ENCODE data around the gene TSHZ3. TPM values are rescaled to one million over a fixed set of nuclear protein-coding genes. Genes with fewer than 3 reads are reported as not detected.

Gene TSHZ3
- total RNA-seq, 1 experiment from 2014 or later: 14.8 TPM

GRCh38 chr19:31317093-31317492, 32.1 kb downstream of the TSHZ3 start:
- no peak for DNase-seq (ENCODE audit: low spot score)
- H3K9me3 ChIP-seq (ENCODE audit: low read depth, low read length, poor library complexity, severe bottlenecking): no peaks in the 10 kb centered on the region
- TF ChIP-seq CTCF (conservative IDR thresholded peaks at IDR 0.05; ENCODE audit: low read depth, low read length): no peak
- no peak for TF ChIP-seq EZH2 (IDR thresholded peaks at IDR 0.05; ENCODE audit: borderline replicate concordance, low read depth, low read length, poor library complexity, severe bottlenecking)
- no peak overlapping the region for H3K4me3 ChIP-seq (ENCODE audit: low read depth, low read length, poor library complexity, severe bottlenecking)
- no TSS peak for BruUV-seq (replicated peaks)
- peak overlapping the region; percentile 54 for H3K27ac ChIP-seq (ENCODE audit: low read depth, low read length, poor library complexity, severe bottlenecking)
- POLR2A ChIA-PET (ENCODE audit: low non-redundant PET): no interaction called here
- CTCF ChIA-PET: no interaction called here
- peaks cover 33% of the 10 kb centered on the region for H3K4me1 ChIP-seq (ENCODE audit: insufficient read depth, low read length, poor library complexity, severe bottlenecking)
- no peaks in the 10 kb centered on the region for H3K36me3 ChIP-seq (ENCODE audit: insufficient read depth, low read length, poor library complexity, severe bottlenecking)
- no peaks in the 10 kb centered on the region for H3K27me3 ChIP-seq (replicated peaks; ENCODE audit: insufficient read depth, low read depth, low read length, poor library complexity)
- intact Hi-C loops (cut with micrococcal nuclease; ENCODE audit: unreplicated experiment): no loop called here

- H3K36me3 ChIP-seq (ENCODE audit: insufficient read depth, low read length, poor library complexity, severe bottlenecking): no peaks in the 10 kb centered on the region
- peak overlapping the region; percentile 54 for H3K27ac ChIP-seq (ENCODE audit: low read depth, low read length, poor library complexity, severe bottlenecking)
- intact Hi-C loops (cut with micrococcal nuclease; ENCODE audit: unreplicated experiment): no loop called here
- POLR2A ChIA-PET (ENCODE audit: low non-redundant PET): no interaction called here
- no TSS peak for BruUV-seq (replicated peaks)
- CTCF ChIA-PET: no interaction called here
- no peaks in the 10 kb centered on the region for H3K27me3 ChIP-seq (replicated peaks; ENCODE audit: insufficient read depth, low read depth, low read length, poor library complexity)
- no peak for TF ChIP-seq EZH2 (IDR thresholded peaks at IDR 0.05; ENCODE audit: borderline replicate concordance, low read depth, low read length, poor library complexity, severe bottlenecking)
- TF ChIP-seq CTCF (conservative IDR thresholded peaks at IDR 0.05; ENCODE audit: low read depth, low read length): no peak
- no peaks in the 10 kb centered on the region for H3K9me3 ChIP-seq (ENCODE audit: low read depth, low read length, poor library complexity, severe bottlenecking)
- H3K4me3 ChIP-seq (ENCODE audit: low read depth, low read length, poor library complexity, severe bottlenecking): no peak overlapping the region
- peaks cover 34% of the 10 kb centered on the region for H3K4me1 ChIP-seq (ENCODE audit: insufficient read depth, low read length, poor library complexity, severe bottlenecking)
- DNase-seq (ENCODE audit: low spot score): peak; percentile 48
Observed at GRCh38 chr19:31316201-31316951, 32.9 kb downstream of the TSHZ3 start.

GRCh38 chr19:31315652-31316051, 33.6 kb downstream of the TSHZ3 start:
- BruUV-seq (replicated peaks): no TSS peak
- ChIA-PET CTCF (no interaction called here), POLR2A (ENCODE audit: low non-redundant PET) (no interaction called here)
- Histone ChIP-seq H3K36me3 (ENCODE audit: insufficient read depth, low read length, poor library complexity, severe bottlenecking) (no peaks in the 10 kb centered on the region), H3K4me1 (ENCODE audit: insufficient read depth, low read length, poor library complexity, severe bottlenecking) (peaks cover 34% of the 10 kb centered on the region), H3K4me3 (ENCODE audit: low read depth, low read length, poor library complexity, severe bottlenecking) (no peak overlapping the region), H3K9me3 (ENCODE audit: low read depth, low read length, poor library complexity, severe bottlenecking) (no peaks in the 10 kb centered on the region), H3K27ac (ENCODE audit: low read depth, low read length, poor library complexity, severe bottlenecking) (no peak overlapping the region), H3K27me3 (replicated peaks; ENCODE audit: insufficient read depth, low read depth, low read length, poor library complexity) (no peaks in the 10 kb centered on the region)
- intact Hi-C loops (cut with micrococcal nuclease; ENCODE audit: unreplicated experiment): no loop called here
- DNase-seq (ENCODE audit: low spot score): no peak
- no peak for TF ChIP-seq CTCF (conservative IDR thresholded peaks at IDR 0.05; ENCODE audit: low read depth, low read length)
- TF ChIP-seq EZH2 (IDR thresholded peaks at IDR 0.05; ENCODE audit: borderline replicate concordance, low read depth, low read length, poor library complexity, severe bottlenecking): no peak
